Ascending aorta (tissue), 2 donors: Measurements from ENCODE around the gene IGFBP2. TPM values are rescaled to one million over a fixed set of nuclear protein-coding genes. Genes with fewer than 3 reads are reported as not detected.

Experiments
- DNase-seq, 2 donors: peaks; one replicate each; pipeline ENCODE4 v3.0.0-alpha.2; 2019; ENCODE audit warnings: low spot score in 2 of 2
- H3K27ac ChIP-seq, 2 donors: fragments of 200-600 bp; sonication (generic); one replicate each; pipeline ENCODE4 v1.5.1; 2016 to 2017; ENCODE audit warnings: mild to moderate bottlenecking in 1 of 2
- H3K27me3 ChIP-seq: fragments of 200-600 bp; sonication (generic); one replicate; pipeline ENCODE4 v1.5.1; 2017
- H3K36me3 ChIP-seq, 2 donors: fragments of 200-600 bp; sonication (generic); one replicate each; pipeline ENCODE4 v1.5.1; 2016
- H3K4me1 ChIP-seq, 2 donors: fragments of 200-600 bp; sonication (generic); one replicate each; pipeline ENCODE4 v1.5.1; 2016 to 2017; ENCODE audit warnings: mild to moderate bottlenecking in 1 of 2
- H3K4me3 ChIP-seq, 2 donors: fragments of 200-600 bp; sonication (generic); one replicate each; pipeline ENCODE4 v1.5.1; 2016 to 2017; ENCODE audit warnings: mild to moderate bottlenecking in 1 of 2
- H3K9me3 ChIP-seq, 2 donors: fragments of 200-600 bp; sonication (generic); one replicate each; pipeline ENCODE4 v1.5.1; 2016
- intact Hi-C: fragments of 100-400 bp; cut with DNase I; formaldehyde crosslinking; loops from one replicate; pipeline ENCODE4 v1.15.1; 2023
- total RNA-seq: library from RNA; depleted of rRNA; stranded (reverse); fragments of >200 nt; gene quantifications from one replicate; pipeline ENCODE4 v1.1.0, GENCODE V29; 2016
- TF ChIP-seq, protein P1 (sequence below), 3 experiments: fragments of 200-600 bp in 2 of 3; fragments of 450-650 bp in 1 of 3; sonication (generic) in 2 of 3; IDR thresholded peaks; one replicate each; pipeline ENCODE4 v1.5.1; 2016 to 2019; ENCODE audit warnings: antibody characterized with exemption in 3 of 3, mild to moderate bottlenecking in 1 of 3, moderate library complexity in 1 of 3

The IGFBP2 gene
- total RNA-seq, 1 donor from 2014 or later: 1,691 TPM

DNA sequence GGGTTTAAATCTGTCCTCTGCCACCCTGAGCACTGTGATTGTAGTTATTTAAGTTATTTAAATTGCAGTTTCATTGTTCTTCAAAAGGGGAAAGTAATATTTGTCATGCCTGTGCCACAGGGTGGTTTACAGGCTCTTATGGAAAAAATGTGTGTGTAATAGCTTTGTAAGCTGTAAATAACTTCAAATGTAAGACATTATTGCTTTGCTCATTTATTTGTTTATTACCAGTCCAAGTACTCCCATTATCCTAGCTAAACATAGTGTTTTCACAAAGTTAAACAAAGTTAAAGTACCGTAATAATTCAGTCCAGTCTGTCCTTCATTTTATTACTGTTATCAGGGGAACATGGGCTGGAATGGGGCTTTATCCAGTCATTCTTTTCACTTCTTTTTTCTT lies 43.4 kb upstream of the IGFBP2 start:
- TF ChIP-seq, protein P1, sequence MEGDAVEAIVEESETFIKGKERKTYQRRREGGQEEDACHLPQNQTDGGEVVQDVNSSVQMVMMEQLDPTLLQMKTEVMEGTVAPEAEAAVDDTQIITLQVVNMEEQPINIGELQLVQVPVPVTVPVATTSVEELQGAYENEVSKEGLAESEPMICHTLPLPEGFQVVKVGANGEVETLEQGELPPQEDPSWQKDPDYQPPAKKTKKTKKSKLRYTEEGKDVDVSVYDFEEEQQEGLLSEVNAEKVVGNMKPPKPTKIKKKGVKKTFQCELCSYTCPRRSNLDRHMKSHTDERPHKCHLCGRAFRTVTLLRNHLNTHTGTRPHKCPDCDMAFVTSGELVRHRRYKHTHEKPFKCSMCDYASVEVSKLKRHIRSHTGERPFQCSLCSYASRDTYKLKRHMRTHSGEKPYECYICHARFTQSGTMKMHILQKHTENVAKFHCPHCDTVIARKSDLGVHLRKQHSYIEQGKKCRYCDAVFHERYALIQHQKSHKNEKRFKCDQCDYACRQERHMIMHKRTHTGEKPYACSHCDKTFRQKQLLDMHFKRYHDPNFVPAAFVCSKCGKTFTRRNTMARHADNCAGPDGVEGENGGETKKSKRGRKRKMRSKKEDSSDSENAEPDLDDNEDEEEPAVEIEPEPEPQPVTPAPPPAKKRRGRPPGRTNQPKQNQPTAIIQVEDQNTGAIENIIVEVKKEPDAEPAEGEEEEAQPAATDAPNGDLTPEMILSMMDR (IDR thresholded peaks at IDR 0.05): no peak
- intact Hi-C loops: no loop called here
- peaks cover 0 to 3% of the 10 kb centered on the region in 2 donors for H3K9me3 ChIP-seq
- H3K4me3 ChIP-seq: no peak overlapping the region
- no peak for DNase-seq
- no peak overlapping the region for H3K27ac ChIP-seq
- no peaks in the 10 kb centered on the region for H3K27me3 ChIP-seq
- H3K4me1 ChIP-seq: peaks cover 3% of the 10 kb centered on the region in 2 donors
- H3K36me3 ChIP-seq: no peaks in the 10 kb centered on the region

DNA sequence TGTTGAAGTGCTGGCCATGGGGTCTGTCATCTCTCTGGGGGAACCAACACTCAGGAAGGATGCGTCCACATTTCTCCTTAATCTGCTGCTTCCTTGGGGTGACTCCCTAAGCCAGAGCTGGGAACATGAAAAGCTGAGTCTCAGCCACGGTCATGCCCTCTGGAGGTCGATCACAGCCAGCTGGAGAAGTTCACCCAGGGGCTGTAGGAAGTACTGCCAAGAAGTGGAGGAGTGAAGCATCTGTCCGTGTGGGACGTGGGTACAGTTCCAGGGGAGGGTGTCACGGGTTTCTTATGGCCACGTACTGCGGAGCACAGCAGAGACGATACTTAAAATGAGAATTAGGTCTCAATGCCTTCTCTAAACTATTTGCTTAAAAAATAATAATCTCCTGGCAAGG lies 42.4 kb upstream of the IGFBP2 start:
- intact Hi-C loops: no loop called here
- DNase-seq: no peak
- H3K9me3 ChIP-seq: no peaks in the 10 kb centered on the region
- H3K27ac ChIP-seq: no peak overlapping the region
- TF ChIP-seq, protein P1 (IDR thresholded peaks at IDR 0.05): peak in 1 of 3 experiments; percentile 4
- peaks cover 3% of the 10 kb centered on the region in 2 donors for H3K4me1 ChIP-seq
- no peaks in the 10 kb centered on the region for H3K27me3 ChIP-seq
- no peak overlapping the region for H3K4me3 ChIP-seq
- no peaks in the 10 kb centered on the region for H3K36me3 ChIP-seq

DNA sequence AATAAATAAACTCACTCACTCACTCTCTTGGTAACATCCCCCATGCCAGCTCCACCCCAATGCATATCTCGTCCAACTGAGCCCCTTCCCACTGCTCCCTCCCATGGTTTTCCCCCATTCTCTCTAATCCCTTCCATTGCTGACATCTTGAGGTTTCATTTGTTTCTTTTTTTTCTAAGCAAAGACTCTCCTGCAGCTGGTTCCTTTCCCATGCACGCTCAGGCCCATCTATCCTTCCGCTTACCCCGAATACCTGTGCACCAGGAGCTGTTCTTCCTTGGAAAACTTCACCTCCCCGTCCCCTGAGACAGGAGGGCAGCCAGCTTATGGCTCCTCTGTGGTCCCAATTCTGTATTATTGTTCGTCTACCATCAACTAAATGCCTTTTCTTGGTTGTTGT lies 41.7 kb upstream of the IGFBP2 start:
- Histone ChIP-seq H3K27ac (no peak overlapping the region), H3K9me3 (no peaks in the 10 kb centered on the region), H3K4me3 (no peak overlapping the region), H3K4me1 (peaks cover 3% of the 10 kb centered on the region in 2 donors), H3K27me3 (no peaks in the 10 kb centered on the region), H3K36me3 (no peaks in the 10 kb centered on the region)
- intact Hi-C loops: no loop called here
- TF ChIP-seq, protein P1 (IDR thresholded peaks at IDR 0.05): no peak
- no peak for DNase-seq

DNA sequence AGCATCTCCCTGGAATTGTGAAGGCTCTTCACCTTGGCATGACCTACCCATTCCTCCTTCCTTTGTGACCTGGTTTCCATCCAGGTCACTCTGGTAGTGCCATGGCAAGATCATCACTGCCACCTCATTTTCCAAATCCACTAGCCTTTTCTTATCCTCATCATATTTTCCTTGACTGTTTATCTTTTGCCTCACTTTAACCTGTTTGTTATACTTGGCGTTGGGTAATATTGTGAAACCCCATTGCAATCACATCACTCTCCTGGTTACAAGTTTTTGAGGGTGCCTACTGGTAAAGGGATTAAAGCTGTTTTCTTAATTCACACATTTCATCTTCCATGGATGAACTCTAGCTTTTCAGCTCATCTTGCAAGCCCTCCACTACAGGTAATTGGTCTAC lies 39.1 kb upstream of the IGFBP2 start:
- H3K4me3 ChIP-seq: no peak overlapping the region
- TF ChIP-seq, protein P1 (IDR thresholded peaks at IDR 0.05): no peak
- peaks cover 5 to 12% of the 10 kb centered on the region in 2 donors for H3K4me1 ChIP-seq
- H3K27me3 ChIP-seq: no peaks in the 10 kb centered on the region
- intact Hi-C loops: no loop called here
- no peaks in the 10 kb centered on the region for H3K36me3 ChIP-seq
- DNase-seq: no peak
- H3K9me3 ChIP-seq: no peaks in the 10 kb centered on the region
- no peak overlapping the region for H3K27ac ChIP-seq

DNA sequence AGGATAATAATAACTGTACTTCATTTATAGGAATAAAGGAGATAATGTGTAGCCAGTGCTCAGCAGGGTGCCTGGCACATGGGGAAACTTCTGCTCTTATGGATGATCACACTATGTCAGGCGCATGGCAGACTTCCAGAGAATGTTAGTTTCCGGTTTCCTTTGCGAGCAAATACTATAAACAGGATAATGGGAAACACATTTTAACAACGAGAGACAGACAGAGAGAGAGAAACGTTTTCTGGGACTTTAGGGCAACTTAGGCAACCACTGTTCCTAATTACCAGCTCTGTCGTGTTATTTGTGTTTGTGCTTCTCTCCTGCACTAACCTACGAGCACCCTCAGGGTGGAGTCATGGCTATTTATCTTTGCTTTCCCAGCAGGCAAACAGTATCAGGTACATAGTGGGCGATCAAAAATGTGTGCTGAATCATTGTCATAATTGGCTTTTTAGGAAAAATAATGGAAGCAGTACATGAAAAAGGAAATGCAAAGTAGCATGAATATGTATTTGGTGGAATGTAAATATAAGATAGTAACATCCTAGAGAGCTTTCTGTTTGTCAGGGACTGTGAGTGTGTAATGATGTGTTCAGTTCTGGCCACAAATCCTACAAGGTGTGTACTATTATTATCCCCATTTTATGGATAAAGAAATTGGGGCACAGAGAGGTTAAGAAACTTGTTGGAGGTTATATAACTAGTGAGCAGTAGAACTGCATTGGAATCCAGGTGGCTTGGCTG lies 36.8 kb upstream of the IGFBP2 start:
- no peak overlapping the region for H3K27ac ChIP-seq
- TF ChIP-seq, protein P1 (IDR thresholded peaks at IDR 0.05): no peak
- H3K4me3 ChIP-seq: no peak overlapping the region
- no peaks in the 10 kb centered on the region for H3K36me3 ChIP-seq
- H3K9me3 ChIP-seq: no peaks in the 10 kb centered on the region
- intact Hi-C loops: no loop called here
- peaks cover 2 to 9% of the 10 kb centered on the region in 2 donors for H3K4me1 ChIP-seq
- no peak for DNase-seq
- no peaks in the 10 kb centered on the region for H3K27me3 ChIP-seq
